DOHH2 (cell line): Measurements from ENCODE around the gene COX4I1.

Experiments
- EZH2phosphoT487 ChIP-seq: fragments of 200-600 bp; sonication (generic); IDR thresholded peaks from 2 replicates; pipeline ENCODE4 v1.6.1; 2017; ENCODE audit warnings: borderline replicate concordance, mild to moderate bottlenecking, antibody characterized with exemption, low read length, moderate library complexity, mixed read lengths
- TF ChIP-seq, protein P1 (sequence below): fragments of 200-600 bp; sonication (generic); IDR thresholded peaks from one replicate; pipeline ENCODE4 v1.5.1; 2014; ENCODE audit warnings: antibody characterized with exemption, mild to moderate bottlenecking, low read depth, low read length; ENCODE audit not compliant: poor library complexity, severe bottlenecking

DNA sequence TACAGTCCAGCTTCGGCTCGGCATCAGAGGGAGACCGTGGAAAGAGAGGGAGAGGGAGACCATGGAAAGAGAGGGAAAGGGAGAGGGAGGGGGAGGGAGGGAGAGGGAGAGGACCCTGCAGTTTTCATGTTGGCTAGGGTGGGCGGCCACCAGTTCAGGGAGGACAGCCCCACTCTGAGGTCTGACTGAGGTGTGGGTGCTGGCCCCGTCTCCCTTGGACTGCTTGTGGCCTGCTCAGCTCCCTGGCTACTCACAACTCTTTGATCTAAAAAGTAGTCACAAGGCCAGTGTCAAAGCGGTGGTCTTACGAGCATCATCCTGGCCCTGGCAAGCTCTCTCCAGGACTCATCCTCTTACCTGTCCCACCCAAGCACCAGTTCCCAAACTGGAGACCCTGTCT lies 9.4 kb downstream of the COX4I1 start:
- TF ChIP-seq EZH2phosphoT487: no peak
- TF ChIP-seq, protein P1, sequence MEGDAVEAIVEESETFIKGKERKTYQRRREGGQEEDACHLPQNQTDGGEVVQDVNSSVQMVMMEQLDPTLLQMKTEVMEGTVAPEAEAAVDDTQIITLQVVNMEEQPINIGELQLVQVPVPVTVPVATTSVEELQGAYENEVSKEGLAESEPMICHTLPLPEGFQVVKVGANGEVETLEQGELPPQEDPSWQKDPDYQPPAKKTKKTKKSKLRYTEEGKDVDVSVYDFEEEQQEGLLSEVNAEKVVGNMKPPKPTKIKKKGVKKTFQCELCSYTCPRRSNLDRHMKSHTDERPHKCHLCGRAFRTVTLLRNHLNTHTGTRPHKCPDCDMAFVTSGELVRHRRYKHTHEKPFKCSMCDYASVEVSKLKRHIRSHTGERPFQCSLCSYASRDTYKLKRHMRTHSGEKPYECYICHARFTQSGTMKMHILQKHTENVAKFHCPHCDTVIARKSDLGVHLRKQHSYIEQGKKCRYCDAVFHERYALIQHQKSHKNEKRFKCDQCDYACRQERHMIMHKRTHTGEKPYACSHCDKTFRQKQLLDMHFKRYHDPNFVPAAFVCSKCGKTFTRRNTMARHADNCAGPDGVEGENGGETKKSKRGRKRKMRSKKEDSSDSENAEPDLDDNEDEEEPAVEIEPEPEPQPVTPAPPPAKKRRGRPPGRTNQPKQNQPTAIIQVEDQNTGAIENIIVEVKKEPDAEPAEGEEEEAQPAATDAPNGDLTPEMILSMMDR: no peak
